ENCODE results near the gene OR52K2. TPM values are rescaled to one million over a fixed set of nuclear protein-coding genes. Genes with fewer than 3 reads are reported as not detected.

The OR52K2 gene
- total RNA-seq, 4 donors from 2014 or later, result 0.94 TPM; not detected in 3

DNA sequence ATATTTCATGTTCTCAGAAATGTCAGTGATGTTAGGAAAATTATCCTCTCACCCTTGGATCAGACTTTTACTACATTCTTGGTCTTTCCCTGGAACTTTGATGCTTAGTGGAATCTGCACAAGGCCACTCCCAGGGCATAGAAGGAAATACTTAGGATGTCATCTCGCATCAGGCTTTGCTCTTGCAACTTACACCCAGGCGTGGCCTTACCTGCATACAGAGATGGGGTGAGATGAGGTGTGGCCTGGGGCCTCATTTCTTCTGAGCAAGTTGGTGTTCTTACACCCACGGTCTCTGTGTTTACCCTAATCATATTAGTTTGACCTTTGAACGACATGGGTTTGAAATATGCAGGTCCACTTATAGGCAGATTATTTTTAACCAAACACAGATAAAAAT is 19.0 kb upstream of the OR52K2 start:
- H3K9me3 ChIP-seq, result no peaks in the 10 kb centered on the region
- no peaks in the 10 kb centered on the region for H3K4me1 ChIP-seq
- H3K36me3 ChIP-seq, result no peaks in the 10 kb centered on the region
- no peak overlapping the region for H3K4me3 ChIP-seq
- H3K27me3 ChIP-seq, result no peaks in the 10 kb centered on the region
- no peak for TF ChIP-seq POLR2A (IDR thresholded peaks at IDR 0.05)
- no peak for TF ChIP-seq EP300 (IDR thresholded peaks at IDR 0.05)
- TF ChIP-seq, protein P1, sequence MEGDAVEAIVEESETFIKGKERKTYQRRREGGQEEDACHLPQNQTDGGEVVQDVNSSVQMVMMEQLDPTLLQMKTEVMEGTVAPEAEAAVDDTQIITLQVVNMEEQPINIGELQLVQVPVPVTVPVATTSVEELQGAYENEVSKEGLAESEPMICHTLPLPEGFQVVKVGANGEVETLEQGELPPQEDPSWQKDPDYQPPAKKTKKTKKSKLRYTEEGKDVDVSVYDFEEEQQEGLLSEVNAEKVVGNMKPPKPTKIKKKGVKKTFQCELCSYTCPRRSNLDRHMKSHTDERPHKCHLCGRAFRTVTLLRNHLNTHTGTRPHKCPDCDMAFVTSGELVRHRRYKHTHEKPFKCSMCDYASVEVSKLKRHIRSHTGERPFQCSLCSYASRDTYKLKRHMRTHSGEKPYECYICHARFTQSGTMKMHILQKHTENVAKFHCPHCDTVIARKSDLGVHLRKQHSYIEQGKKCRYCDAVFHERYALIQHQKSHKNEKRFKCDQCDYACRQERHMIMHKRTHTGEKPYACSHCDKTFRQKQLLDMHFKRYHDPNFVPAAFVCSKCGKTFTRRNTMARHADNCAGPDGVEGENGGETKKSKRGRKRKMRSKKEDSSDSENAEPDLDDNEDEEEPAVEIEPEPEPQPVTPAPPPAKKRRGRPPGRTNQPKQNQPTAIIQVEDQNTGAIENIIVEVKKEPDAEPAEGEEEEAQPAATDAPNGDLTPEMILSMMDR (IDR thresholded peaks at IDR 0.05), result no peak
- no peak for TF ChIP-seq POLR2AphosphoS5 (IDR thresholded peaks at IDR 0.05)
- ATAC-seq, result no peak
- 56 to 63% methylated on average over 4 of the region's 4 CpGs for WGBS, 2 donors (ENCODE audit: low coverage in 1 of 2)
- no peak overlapping the region for H3K27ac ChIP-seq

DNA sequence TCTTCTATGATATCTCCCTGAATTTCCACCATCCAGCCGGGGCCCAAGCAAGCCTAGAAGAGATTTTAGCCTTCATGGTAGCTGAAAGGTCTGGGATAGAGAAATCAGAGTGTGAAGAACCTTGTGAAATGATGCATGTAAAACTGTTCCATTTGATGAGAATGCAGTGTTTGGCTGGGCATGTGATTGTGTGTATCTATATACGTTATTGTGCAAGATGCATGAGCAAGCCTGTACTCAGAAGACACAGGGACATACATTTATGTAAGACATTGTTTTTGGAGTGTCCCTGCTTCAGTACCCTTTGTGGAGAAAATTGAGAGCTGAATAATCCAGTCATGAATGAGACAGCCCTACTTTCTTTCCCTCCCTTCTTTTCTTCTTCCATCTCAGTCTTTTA is 15.2 kb upstream of the OR52K2 start:
- H3K9me3 ChIP-seq, result no peaks in the 10 kb centered on the region
- H3K27me3 ChIP-seq, result no peaks in the 10 kb centered on the region
- no peak overlapping the region for H3K27ac ChIP-seq
- WGBS, 2 donors (ENCODE audit: low coverage in 1 of 2), result 72 to 75% methylated on average over 2 of the region's 2 CpGs
- H3K4me1 ChIP-seq, result no peaks in the 10 kb centered on the region
- H3K36me3 ChIP-seq, result no peaks in the 10 kb centered on the region
- no peak overlapping the region for H3K4me3 ChIP-seq
- TF ChIP-seq POLR2AphosphoS5 (IDR thresholded peaks at IDR 0.05) (no peak), EP300 (IDR thresholded peaks at IDR 0.05) (no peak), POLR2A (IDR thresholded peaks at IDR 0.05) (no peak)
- TF ChIP-seq, protein P1 (IDR thresholded peaks at IDR 0.05), result no peak
- no peak for ATAC-seq

DNA sequence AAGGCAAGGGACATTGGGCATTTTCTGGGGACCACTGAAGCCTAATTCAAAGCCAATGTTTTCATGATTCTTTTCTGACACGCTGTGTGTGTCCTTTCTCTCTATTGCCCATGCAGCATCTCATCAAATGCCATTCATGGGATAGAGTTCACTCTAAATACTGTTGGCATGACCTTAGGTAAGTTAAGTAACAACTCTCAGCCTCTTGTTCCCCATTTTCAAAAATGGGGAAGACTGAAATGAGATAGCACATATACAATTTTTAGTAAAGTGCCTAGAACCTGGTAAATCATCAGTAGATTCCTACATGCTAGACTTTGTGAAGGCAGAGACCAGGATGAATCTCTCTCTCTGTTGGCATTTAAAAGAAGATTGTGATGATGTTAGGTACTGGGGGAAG is 12.7 kb upstream of the OR52K2 start:
- Histone ChIP-seq H3K27ac (no peak overlapping the region), H3K9me3 (no peaks in the 10 kb centered on the region), H3K4me3 (no peak overlapping the region), H3K4me1 (no peaks in the 10 kb centered on the region), H3K27me3 (no peaks in the 10 kb centered on the region), H3K36me3 (no peaks in the 10 kb centered on the region)
- no peak for ATAC-seq
- TF ChIP-seq POLR2AphosphoS5 (IDR thresholded peaks at IDR 0.05) (no peak), POLR2A (IDR thresholded peaks at IDR 0.05) (no peak), EP300 (IDR thresholded peaks at IDR 0.05) (no peak)
- TF ChIP-seq, protein P1 (IDR thresholded peaks at IDR 0.05), result no peak
- WGBS, 2 donors (ENCODE audit: low coverage in 1 of 2), result 60 to 67% methylated on average over 1 of the region's 1 CpG

DNA sequence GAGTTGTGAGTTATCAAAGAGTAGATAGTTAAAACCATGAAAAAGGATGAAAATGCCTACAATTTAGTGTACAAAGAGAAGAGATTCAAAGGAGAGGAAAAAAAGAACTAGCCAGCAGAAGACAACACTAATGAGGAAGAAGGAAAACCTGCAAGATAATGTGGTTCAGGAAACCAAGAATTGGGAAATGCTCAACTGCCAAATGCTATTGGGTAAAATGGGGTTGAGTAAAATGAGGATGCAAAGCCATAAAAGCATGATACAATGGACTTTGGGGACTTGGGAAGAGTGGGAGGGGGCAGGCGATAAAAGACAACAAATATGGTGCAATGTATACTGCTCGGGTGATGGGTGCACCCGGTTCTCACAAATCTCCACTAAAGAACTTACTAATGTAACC is 7.6 kb upstream of the OR52K2 start:
- H3K4me3 ChIP-seq, result no peak overlapping the region
- H3K36me3 ChIP-seq, result no peaks in the 10 kb centered on the region
- TF ChIP-seq POLR2A (IDR thresholded peaks at IDR 0.05) (no peak), POLR2AphosphoS5 (IDR thresholded peaks at IDR 0.05) (no peak), EP300 (IDR thresholded peaks at IDR 0.05) (no peak)
- TF ChIP-seq, protein P1 (IDR thresholded peaks at IDR 0.05), result no peak
- no peak for ATAC-seq
- 79 to 89% methylated on average over 3 of the region's 3 CpGs for WGBS, 2 donors (ENCODE audit: low coverage in 1 of 2)
- H3K9me3 ChIP-seq, result no peaks in the 10 kb centered on the region
- H3K27ac ChIP-seq, result no peak overlapping the region
- H3K27me3 ChIP-seq, result no peaks in the 10 kb centered on the region
- H3K4me1 ChIP-seq, result no peaks in the 10 kb centered on the region

DNA sequence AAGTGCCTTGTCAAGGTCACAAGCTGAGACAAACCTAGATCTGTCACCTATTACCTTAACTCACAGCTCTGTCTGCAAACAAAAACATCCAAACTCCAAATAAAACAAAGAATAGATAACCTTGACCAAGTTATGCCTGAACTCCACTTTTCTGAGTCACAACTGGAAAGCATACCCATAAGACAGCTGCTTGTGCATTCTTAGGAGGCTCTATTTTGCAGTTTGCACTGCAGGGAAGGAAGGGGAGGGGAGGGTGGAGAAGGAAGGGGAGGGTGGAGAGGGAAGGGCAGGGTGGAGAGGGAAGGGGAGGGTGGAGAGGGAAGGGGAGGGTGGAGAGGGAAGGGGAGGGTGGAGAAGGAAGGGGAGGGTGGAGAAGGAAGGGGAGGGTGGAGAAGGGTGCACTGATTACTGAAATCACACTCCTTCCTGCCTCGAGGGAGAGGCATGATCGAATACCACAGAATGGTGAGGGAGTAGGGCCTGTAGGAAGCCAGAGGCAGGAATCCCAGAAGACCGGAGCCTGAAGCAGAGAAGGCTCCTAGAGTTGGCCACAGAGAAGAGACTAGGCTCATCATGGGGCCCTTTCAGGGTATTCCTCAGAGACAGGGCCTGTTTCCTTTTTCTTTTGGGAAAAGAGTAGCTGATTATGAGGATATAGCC is 5.7 kb upstream of the OR52K2 start:
- H3K9me3 ChIP-seq, result no peaks in the 10 kb centered on the region
- H3K36me3 ChIP-seq, result no peaks in the 10 kb centered on the region
- no peaks in the 10 kb centered on the region for H3K27me3 ChIP-seq
- H3K4me3 ChIP-seq, result no peak overlapping the region
- WGBS, 2 donors (ENCODE audit: low coverage in 1 of 2), result 30% methylated on average over 3 of the region's 3 CpGs; no CpG with 5 or more reads in 1 of the 2 donors
- no peak for ATAC-seq
- H3K4me1 ChIP-seq, result no peaks in the 10 kb centered on the region
- no peak overlapping the region for H3K27ac ChIP-seq
- TF ChIP-seq EP300 (IDR thresholded peaks at IDR 0.05) (no peak), POLR2A (IDR thresholded peaks at IDR 0.05) (no peak), POLR2AphosphoS5 (IDR thresholded peaks at IDR 0.05) (no peak)
- TF ChIP-seq, protein P1 (IDR thresholded peaks at IDR 0.05), result no peak
